Stimulated activated CD8-positive, alpha-beta memory T cell treated with anti-CD3 and anti-CD28 coated beads, Interleukin-12 subunit alpha, Interleukin-12 subunit beta, amount 100 ng/mL, for 24 hours (primary cell): ENCODE results near the gene YTHDF2.
A peak's percentile ranks its signal among the peaks of the same experiment; 100 is the strongest.
"Not testable (repeated sequence)": the region's sequence is repeated elsewhere in the genome, so short reads cannot be mapped to it uniquely, and the experiment has no call there.

Experiments used
- DNase-seq: peaks from one replicate; pipeline ENCODE4 v3.0.0-alpha.2; 2020; ENCODE audit errors: extremely low read depth

YTHDF2 gene

DNA sequence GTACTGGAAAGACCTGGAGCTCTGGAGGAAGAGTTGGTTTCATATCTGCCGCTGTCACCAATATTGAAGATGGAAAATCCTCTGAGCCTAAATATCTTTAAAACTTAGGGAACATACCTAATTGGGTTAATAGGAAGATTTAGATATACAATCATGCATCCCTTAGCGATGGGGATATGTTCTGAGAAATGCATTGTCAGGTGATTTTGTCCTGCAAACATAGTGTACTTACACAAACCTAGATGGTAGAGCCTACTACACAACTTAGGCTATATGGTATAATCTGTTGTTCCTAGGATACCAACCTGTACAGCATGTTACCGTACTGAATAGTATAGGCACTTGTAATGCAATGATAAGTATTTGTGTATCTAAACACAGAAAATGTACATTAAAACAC is 22.5 kb downstream of the YTHDF2 start:
- DNase-seq: no peak

DNA sequence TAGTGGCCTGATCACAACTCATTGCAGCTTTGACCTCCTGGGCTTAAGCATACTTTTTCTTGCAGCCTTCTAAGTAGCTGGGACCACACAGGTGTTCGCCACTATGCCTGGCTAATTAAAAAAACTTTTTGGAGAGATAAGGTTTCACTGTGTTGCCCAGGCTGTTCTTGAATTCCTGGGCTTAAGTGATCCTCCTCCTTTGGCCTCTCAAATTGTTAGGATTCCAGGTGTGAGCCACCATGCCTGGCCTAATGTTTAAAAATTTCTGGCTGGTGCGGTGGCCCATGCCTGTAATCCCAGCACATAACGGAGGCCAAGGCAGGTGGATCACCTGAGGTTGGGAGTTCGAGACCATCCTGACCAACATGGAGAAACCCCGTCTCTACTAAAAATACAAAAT is 24.4 kb downstream of the YTHDF2 start:
- no peak for DNase-seq

DNA sequence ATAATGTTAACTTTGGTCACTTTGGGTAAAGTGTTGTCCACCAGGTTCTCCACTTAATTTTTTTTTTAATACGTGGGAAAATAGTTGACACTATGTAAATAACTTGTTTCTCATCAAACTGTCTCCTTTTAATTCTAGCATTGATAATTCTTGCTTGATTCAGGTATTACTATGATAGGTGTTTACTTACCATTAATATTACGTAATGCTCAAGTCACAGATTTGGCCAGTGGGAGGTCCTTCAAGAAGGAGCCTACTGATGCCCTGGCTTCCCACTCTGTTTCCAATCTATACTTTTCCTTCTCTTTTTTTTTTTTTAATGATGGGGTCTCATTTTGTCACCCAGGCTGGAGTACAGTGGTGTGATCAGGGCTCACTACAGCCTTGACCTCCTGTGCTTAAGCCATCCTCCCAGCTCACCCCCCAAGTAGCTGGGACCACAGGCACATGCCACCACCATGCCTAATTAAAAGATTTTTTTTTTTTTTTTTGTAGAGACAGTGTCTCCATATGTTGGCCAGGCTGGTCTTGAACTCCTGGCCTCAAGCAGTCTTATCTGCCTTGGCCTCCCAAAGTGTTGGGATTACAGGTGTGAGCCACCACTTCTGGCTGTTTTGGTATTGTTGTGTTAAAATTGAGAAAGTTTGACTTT is 29.9 kb downstream of the YTHDF2 start:
- no peak for DNase-seq

DNA sequence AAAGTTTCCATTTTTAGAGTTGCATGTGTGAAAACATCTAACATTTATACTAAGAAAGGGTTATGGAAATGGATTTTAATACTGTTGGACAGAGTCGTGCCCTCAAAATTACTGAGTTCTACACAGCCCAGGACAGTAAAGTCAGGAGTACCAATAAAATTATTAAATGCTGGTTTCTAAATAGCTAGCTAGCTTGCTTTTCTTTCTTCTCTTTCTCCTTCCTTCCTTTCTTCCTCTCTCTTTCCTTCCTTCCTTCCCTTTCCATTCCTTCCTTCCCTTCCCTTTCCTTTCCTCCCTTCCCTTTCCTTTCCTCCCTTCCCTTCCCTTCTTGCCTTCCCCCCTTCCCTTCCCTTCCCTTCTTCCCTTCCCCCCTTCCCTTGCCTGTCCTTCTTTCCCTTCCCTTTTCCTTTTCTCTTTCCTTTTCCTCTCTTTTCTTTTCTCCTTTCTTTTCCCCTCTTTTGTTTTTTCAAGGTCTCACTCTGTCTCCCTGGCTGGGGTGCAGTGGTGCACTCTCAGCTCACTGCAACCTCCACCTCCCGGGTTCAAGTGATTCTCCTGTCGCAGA is 33.9 kb downstream of the YTHDF2 start:
- no peak for DNase-seq

DNA sequence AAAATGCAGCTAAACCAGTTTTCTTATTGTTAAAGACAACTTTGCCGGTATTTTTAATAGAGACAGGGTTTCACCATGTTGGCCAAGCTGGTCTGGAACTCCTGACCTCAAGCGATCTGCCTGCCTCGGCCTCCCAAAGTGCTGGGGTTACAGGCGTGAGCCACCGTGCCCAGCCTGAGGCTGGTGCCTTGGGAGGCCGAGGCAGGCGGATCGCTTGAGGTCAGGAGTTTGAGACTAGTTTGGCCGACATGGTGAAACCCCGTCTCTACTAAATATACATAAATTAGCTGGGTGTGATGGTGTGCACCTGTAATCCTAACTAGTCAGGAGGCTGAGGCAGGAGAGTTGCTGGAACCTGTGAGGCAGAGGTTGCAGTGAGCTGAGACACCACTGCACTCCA is 35.2 kb downstream of the YTHDF2 start:
- DNase-seq: not testable (repeated sequence)

DNA sequence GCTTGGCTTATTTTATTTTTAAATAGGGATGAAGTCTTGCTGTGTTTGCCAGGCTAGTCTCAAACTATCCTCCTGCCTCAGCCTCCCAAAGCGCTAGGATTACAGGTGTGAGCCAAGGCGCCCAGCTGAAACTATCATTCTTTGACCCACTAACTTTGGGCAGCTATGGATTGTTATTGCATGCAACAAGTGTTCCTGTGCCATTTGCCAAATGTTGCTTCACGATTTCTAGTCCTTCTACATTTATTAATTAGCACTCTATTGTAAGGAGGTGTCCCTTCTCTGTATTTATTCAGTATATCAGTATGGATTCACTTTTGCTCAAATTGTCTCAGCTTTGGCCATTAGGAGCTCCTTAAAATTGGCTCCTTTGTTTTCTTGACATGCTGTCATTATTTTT is 36.4 kb downstream of the YTHDF2 start:
- DNase-seq: no peak

DNA sequence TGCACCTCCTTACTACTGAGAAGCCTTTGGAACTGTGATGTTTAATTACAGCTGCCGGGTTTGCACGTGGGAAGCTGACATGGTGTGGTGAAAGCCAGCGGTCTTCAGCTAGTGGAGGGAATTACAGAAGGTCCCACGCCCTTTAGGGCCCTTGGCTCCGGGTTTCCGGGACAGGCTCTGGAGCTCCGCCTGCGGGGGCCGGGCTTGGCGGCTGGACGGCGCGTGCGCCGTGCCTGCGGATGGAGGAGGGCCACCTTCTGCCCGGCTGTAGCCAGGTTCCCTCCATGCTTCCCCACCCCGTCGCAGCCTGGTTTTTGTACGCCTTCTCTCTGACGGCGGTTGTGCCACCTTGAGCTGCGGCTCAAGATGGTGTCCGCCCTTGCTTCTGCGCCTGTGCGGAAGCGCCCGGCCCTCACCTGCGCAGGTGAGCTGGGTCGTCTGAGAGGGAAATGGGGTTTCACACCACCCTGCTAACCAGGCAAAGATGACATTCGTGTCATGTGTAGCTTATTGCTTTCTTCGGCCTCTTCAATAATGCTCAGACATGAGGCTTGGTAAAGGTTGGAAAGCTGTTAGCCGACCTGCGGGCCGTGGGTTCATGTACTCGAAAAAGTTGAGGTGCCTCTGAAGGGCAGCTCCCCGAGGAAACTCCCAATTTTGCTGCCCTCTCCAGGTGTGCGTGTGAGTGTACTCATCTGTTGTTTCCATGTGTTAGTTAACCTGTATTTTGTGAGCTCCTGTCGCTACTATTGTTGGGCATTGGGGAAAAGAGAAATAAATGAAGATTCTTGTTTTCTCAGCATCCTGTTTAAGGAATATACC is 38.6 kb downstream of the YTHDF2 start:
- peak; percentile 28 for DNase-seq

DNA sequence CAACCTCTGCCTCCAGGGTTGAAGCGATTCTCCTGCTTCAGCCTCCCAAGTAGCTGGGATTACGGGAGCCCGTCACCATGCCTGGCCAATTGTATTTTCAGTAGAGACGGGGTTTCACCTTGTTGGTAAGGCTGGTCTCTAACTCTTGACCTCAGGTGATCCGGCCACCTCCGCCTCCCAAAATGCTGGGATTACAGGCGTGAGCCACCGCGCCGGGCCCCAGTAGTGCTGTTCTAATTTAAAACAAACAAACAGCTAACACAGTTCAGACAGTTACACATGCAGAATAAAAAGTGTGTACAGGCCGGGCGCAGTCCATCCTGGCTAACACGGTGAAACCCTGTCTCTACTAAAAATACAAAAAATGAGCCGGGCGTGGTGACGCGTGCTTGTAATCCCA is 39.6 kb downstream of the YTHDF2 start:
- DNase-seq: no peak

DNA sequence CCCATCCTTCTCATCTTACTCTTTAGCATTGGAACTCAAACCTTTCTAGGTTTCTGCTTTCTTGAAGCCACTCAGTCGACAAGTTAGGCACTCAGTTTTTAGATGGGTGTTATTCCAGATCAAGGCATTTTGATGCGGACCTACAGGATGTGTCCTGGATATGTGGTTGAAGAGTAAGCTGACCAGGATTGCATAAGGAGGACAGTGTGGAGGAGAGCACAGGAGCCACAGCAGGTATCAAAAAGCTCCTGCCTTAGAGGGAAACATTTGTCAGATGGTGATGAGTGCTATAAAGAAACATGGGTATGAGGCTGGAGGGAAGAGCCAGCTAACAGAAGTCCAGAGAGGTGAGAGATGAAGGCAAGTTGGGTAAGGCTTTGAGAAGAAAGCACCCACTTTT is 41.3 kb downstream of the YTHDF2 start:
- DNase-seq: no peak

DNA sequence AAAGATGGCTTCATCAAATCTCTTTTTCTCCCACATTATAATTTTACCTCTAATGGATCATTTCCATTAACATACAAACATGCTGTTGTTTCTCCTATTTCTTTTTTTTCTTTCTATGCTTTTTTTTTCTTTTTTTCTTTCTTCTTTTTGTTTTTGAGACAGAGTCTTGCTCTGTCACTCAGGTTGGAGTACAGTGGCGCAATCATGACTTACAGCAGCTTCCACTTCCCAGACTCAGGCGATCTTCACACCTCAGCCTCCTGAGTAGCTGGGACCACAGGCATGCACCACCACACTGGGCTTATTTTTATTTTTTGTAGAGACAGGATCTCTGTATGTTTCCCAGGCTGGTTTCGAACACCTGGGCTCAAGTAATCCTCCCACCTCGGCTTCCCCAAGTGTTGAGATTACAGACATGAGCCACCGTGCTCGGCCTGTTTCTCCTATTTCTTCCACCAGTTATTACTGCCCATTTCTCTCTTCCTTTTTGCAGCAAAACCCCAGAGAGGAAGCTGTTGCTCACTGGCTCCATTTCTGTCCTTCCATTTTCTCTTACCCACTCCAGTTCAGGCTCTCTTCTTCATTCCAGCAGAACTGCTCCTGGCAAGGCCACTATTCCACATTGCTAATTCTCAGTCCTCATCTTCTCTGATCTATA is 43.1 kb downstream of the YTHDF2 start:
- no peak for DNase-seq

DNA sequence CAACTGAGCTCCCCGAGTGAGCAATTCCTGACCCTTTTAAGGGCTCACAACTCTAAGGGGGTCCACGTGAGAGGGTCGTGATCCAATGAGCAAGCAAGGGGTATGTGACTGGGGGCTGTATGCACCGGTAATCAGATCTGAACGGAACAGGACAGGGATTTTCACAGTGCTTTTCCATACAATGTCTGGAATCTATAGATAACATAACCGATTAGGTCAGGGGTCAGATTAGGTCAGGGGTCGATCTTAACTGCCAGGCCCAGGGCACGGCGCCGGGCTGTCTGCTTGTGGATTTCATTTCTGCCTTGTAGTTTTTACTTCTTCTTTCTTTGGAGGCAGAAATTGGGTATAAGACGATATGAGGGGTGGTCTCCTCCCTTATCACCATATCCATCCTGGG is 44.6 kb downstream of the YTHDF2 start:
- DNase-seq: no peak

DNA sequence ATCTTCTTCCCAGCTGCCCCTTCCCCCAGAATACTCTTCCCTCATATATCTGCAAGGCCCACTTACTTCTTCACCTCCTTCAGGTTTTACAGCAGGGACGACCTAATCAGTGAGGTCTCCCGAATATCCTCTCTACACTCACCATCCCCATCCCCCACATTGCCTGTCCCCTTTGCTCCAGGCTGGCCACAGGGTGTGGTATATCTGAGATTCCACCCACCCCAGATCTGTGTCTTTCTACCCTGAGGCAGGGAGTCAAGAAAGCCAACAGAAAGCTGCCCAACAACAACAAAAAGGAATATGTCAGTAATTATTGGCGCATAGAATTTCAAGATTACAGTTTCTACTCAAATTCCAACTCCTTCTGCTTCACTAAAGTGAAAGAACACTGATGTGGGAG is 45.3 kb downstream of the YTHDF2 start:
- DNase-seq: no peak

DNA sequence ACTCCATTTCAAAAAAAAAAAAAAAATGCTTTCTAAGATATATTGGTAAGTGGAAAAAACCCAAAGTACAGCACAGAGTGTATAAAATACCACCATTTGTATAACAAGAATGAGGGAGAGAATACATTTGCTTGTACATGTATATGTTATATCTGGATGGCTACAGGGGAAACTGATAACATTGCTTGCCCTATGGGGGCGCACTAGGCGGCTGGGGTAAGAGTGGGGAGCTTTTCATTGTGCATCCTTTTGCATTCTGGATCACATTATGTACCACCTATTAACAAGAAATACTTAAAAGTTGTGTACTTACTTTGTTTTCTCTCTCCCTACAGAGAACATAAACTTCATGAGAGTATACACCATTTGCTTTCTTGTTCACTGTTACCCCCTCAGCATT is 46.6 kb downstream of the YTHDF2 start:
- DNase-seq: no peak

DNA sequence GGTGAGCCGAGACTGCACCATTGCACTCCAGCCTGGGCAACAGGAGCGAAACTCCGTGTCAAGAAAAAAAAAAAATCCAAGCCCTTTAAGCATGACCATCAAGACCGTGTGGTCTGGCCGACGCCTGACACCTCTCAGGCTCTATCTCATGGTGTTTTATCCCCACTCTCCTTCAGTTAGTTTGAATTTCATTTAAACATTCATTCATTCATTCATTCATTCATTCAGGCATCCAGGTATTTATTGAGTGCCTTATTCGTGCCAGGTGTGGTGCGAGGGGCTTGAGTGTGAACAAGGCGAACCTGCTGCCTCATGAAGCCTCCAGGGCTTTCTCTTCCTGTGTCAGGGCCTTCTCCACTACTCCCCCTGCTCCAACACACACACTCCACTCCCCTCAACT is 52.7 kb downstream of the YTHDF2 start:
- DNase-seq: no peak

DNA sequence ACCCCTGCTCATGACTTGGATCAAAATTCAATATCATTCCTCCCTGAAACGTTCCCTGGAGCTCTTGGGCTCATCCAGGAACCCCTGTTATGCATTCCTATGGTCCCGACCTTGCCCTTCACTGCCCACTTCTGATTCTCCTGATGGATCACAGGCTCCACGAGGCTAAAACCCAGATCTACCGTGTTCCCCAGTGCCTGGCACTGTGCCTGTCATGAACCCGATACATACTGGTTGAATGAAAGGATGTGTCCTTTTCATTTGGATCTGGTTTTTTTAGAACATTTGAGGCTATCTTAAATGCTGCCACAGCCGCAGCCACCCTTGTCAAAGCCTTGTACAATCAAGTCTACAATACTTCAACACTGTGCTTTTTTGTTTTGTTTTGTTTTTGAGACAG is 53.1 kb downstream of the YTHDF2 start:
- DNase-seq: no peak

DNA sequence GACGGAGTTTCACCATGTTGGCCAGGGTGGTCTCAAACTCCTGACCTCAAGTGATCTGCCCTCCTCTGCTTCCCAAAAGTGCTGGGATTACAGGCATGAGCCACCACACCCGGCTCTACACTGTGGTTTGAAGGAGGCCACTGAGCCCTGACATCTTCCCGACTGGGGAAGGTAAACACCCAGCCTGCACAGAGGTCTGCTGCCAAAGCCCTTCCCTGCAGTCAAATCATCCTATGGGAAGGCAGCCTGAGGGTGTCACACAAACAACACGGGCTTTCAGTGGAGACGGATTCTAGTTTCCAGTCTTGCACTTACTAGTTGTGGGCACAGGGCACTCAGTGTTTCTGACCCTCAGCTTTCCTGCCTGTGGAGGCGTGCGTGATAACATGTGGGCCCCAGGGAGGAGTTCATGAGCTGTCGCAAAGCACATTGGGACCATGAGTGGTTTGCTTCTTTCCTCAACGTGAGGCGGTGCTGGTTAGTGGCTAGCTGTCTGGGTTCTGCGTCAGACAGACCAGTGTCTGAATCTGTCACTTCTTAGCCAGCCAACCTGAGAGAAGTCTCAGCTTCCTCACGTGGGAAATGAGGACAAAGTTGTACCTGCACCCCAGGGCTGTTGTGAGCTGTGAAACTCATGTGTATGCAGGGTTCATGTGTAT is 53.8 kb downstream of the YTHDF2 start:
- no peak for DNase-seq

DNA sequence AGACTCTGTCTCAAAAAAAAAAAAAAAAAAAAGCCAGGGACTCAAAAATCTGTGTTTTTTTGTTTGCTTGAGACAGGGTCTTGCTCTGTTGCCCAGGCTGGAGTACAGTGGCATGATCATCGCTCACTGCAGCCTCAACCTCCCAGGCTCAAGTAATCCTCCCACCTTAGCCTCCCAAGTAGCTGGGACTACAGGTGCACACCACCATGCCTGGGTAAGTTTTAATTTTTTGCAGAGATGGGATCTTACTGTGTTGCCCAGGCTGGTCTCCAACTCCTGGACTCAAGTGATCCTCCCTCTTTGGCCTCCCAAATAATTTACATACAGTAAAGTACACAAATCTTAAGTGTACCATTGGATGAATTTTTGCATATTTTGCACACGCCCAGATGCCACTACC is 55.2 kb downstream of the YTHDF2 start:
- DNase-seq: not testable (repeated sequence)

DNA sequence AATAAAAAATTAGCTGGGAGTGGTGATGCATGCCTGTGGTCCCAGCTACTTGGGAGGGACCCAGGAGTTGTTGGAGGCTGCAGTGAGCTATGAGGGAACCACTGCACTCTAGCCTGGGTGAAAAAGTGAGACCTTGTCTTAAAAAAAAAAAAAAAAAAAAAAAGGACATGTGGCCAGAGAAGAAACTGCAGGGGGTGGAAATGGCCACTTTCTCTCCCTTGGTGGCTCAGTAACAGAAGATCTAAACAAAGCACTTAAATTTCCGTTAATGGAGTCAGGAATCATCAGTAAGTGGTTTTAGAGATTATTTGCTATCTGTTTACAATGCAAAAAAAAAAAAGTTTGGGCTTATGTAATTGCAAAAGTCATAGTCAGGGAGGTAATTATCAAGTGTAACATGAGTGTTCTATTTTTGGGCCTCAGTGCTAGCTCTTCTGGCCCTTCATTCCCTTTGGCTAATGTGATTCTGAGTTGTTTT is 55.9 kb downstream of the YTHDF2 start:
- no peak for DNase-seq

DNA sequence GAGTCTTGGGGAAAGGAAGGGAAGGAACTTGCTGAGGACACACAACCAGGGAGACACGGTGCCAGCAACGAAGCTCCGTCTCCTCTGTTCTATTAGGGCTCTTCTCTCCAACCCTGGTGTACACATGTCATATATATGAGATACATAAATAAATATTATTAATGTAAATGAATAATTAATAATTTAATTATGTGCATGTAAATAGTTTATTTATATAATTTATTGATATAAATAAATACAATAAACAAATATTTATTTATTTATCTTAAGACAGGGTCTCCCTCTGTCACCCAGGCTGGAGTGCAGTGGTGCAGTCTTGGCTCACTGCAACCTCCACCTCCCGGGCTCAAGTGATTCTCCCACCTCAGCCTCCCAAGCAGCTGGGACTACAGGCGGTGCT is 57.8 kb downstream of the YTHDF2 start:
- DNase-seq: not testable (repeated sequence)

DNA sequence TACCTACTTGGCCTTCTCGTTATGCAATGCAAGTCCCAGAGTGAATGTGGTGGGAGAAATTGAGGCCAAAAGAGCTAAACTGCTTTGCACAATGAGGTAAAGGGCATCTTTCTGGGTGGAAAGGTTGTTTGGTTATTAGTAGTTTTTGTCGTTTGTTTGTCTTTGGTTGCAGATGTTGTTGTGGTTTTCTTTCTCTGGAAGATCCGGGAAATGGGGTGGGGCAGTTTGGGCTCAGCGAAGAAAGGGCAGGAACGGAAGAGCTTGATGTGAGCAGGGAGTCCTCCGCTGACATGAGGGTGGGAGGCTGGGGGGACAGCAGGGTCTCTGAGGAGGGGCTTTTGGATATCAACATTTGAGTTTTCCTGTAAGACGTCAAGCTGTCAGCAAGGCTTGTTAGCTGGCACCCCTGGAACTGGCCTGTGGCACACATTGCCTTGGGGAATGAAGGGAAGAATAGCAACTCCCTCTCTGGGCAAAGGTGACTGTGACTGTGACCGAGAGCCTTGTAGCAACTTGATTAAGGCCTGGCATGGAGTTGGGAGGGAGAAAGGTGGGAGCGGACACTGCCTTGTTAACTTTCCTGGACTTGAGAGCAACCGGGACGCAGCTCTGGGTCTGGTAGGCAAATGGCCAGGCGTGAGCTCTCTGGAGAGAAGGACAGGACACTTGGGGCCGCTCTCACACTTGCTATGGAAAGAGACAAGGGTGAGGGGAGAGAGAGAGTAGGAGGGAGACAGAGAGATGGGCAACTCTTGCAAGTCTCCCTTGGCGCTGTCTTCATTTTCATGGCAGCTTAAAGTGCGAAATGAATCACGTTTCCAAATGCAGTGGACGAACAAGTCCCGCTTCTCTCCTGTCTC is 59.8 kb downstream of the YTHDF2 start:
- DNase-seq: no peak

DNA sequence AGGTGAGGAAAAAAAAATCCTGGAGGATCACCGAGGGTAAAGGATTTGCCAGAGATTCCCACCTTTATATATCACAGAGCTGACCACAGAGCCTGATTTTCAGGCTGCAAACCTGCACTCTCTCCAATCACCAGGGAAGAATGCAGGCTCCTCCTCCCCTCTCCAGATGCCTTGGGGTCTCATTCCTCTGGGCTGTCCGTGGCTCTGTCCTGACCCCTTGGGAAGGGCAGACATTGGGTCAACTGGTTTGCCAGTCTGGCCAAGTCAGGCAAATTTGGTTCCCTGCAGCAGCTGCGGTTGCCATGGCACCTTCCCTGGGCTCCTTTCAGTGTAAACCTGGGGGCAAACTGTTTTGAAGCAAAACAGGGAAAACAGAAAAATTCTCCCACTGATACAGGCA is 63.6 kb downstream of the YTHDF2 start:
- DNase-seq: no peak
